Measurements from ENCODE around the gene SMLR1. TPM values are rescaled to one million over a fixed set of nuclear protein-coding genes. Genes with fewer than 3 reads are reported as not detected.

Gene SMLR1
- total and polyA plus RNA-seq, 12 donors = 0.08 to 3.9 (median 0.42) TPM; not detected in 3

DNA sequence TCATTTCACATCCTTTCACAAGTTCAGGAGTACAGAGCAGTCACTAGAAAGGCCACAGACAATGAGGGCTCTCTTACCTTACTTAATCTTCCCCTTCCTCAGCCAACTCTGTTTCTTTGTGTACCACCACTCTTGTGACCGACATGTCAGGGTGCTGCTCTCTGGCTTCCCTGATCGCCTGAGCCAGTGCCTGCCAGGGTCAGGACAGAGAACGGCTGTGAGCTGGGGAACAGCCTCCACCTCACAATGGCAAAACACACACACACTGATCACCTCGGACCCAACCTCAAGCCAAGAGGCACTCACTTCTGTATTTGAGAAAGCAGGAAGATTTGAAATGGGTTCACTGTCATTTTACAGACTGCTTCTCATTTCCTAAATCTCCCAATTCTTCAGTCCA, 30.8 kb downstream of the SMLR1 start:
- H3K27me3 ChIP-seq = no peaks in the 10 kb centered on the region
- H3K4me1 ChIP-seq (replicated peaks in 1 of 2) = no peaks in the 10 kb centered on the region
- H3K27ac ChIP-seq = no peak overlapping the region
- H3K4me3 ChIP-seq = no peak overlapping the region
- DNase-seq = no peak
- 83 to 92% (median 90%) methylated on average over 4 of the region's 4 CpGs for WGBS, 4 donors
- intact Hi-C loops (cut with DNase I) = no loop called here
- H3K9me3 ChIP-seq (replicated peaks in 1 of 3) = no peaks in the 10 kb centered on the region
- TF ChIP-seq, protein P1, sequence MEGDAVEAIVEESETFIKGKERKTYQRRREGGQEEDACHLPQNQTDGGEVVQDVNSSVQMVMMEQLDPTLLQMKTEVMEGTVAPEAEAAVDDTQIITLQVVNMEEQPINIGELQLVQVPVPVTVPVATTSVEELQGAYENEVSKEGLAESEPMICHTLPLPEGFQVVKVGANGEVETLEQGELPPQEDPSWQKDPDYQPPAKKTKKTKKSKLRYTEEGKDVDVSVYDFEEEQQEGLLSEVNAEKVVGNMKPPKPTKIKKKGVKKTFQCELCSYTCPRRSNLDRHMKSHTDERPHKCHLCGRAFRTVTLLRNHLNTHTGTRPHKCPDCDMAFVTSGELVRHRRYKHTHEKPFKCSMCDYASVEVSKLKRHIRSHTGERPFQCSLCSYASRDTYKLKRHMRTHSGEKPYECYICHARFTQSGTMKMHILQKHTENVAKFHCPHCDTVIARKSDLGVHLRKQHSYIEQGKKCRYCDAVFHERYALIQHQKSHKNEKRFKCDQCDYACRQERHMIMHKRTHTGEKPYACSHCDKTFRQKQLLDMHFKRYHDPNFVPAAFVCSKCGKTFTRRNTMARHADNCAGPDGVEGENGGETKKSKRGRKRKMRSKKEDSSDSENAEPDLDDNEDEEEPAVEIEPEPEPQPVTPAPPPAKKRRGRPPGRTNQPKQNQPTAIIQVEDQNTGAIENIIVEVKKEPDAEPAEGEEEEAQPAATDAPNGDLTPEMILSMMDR (IDR thresholded peaks at IDR 0.05) = no peak
- no peak for TF ChIP-seq POLR2A (IDR thresholded peaks at IDR 0.05)
- peaks cover 0 to 7% of the 10 kb centered on the region in 2 donors for H3K36me3 ChIP-seq (replicated peaks in 1 of 2)

DNA sequence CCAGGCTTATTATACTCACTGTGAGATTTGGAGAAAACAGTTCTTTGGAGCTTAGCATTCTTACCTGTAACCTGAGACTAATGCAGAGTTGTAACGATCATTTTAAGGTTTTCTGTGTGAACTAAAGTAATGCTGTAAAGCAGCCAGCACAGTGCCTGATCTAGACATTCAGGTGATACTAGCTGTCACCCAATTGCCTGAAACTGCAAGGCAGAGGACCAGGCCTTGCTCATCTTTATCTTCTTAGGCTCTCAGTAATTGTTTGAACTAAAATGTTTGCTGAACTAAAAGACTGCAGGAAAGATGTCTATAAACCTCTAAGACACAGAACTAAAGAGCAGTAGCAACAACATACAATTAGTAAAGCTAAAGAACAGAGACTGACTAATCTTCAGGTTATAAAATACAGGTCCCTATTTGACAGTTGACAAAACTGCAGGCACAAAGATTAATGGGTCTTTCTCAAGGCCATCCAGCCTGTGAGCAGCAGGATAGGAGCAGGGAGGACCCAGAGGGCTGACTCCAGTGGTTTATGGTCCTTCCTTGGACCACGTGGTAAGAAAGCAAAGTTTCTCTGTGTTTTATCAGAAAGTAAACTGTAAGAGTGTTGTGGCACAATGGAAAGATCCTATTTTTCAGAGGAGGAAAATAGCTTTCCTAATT, 31.4 kb downstream of the SMLR1 start:
- intact Hi-C loops (cut with DNase I) = no loop called here
- no peak for TF ChIP-seq POLR2A (IDR thresholded peaks at IDR 0.05)
- TF ChIP-seq, protein P1 (IDR thresholded peaks at IDR 0.05) = no peak
- Histone ChIP-seq H3K9me3 (replicated peaks in 1 of 3) (no peaks in the 10 kb centered on the region), H3K4me1 (replicated peaks in 1 of 2) (no peaks in the 10 kb centered on the region), H3K27me3 (no peaks in the 10 kb centered on the region), H3K4me3 (no peak overlapping the region), H3K36me3 (replicated peaks in 1 of 2) (peaks cover 0 to 7% of the 10 kb centered on the region in 2 donors), H3K27ac (no peak overlapping the region)
- no peak for DNase-seq
- 44 to 61% (median 56%) methylated on average over 2 of the region's 2 CpGs for WGBS, 4 donors

DNA sequence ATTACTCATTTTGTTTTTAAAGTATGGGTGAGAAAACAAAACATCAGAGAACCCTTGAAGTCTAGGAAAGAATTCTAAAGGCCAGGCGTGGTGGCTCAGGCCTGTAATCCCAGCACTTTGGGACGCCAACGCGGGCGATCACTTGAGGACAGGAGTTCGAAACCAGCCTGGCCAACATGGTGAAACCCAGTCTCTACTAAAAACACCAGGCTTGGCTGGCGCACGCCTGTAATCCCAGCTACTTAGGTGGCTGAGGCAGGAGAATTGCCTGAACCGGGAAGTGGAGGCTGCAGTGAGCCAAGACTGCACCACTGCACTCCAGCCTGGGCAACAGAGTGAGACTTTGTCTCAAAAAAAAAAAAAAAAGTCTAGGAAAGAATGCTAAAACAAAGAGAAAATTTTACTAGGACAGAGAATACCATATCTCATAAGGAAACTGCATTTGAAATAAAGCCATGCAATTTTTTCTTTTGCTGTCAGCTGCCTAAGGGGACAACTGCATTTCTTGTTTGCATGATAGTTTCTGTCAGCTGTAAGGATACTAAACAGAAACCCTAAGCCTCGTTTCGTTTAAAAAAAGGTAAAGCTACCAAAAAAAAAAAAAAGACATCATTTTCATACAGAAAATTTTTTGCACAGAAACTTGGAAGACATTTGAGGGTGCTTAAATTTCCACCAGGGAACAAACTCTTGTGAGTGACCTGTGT, 32.1 kb downstream of the SMLR1 start:
- intact Hi-C loops (cut with DNase I) = no loop called here

DNA sequence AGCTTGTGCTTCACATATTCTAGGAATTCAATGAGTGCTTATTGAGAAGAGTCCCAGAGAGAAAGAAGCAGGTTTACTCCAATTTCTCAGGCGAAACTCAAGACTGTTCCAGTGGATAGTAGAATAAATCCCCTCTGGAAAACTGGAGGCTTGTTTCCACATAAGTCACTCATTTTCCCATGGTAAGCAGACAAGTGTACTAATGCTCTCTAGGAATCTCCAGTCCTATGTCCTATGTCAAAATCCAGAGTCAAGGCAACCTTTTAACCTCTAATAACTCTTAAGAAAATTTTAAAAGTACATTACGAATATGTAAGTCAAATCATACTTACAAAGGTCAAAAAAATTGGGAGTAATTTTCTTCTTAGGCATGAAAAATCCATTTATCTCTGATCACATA, 35.2 kb downstream of the SMLR1 start:
- no peaks in the 10 kb centered on the region for H3K9me3 ChIP-seq (replicated peaks in 1 of 3)
- H3K4me1 ChIP-seq (replicated peaks in 1 of 2) = no peaks in the 10 kb centered on the region
- no peaks in the 10 kb centered on the region for H3K27me3 ChIP-seq
- DNase-seq = no peak
- H3K36me3 ChIP-seq (replicated peaks in 1 of 2) = peaks cover 0 to 15% of the 10 kb centered on the region in 2 donors
- intact Hi-C loops (cut with DNase I) = no loop called here
- H3K27ac ChIP-seq = no peak overlapping the region
- TF ChIP-seq, protein P1 (IDR thresholded peaks at IDR 0.05) = no peak
- TF ChIP-seq POLR2A (IDR thresholded peaks at IDR 0.05) = no peak
- no peak overlapping the region for H3K4me3 ChIP-seq
- WGBS, 4 donors = 77 to 95% (median 91%) methylated on average over 2 of the region's 2 CpGs

More for the DNA sequence above, 32.1 kb downstream of the SMLR1 start:
- Histone ChIP-seq H3K4me3 (no peak overlapping the region), H3K36me3 (replicated peaks in 1 of 2) (peaks cover 0 to 7% of the 10 kb centered on the region in 2 donors), H3K4me1 (replicated peaks in 1 of 2) (no peaks in the 10 kb centered on the region), H3K9me3 (replicated peaks in 1 of 3) (no peaks in the 10 kb centered on the region), H3K27ac (no peak overlapping the region), H3K27me3 (no peaks in the 10 kb centered on the region)
- DNase-seq = no peak
- no peak for TF ChIP-seq POLR2A (IDR thresholded peaks at IDR 0.05)
- TF ChIP-seq, protein P1 (IDR thresholded peaks at IDR 0.05) = no peak
- 93 to 95% (median 94%) methylated on average over 11 of the region's 11 CpGs for WGBS, 4 donors

Measured in adrenal gland (tissue), 12 donors.